DOHH2 (cell line): ENCODE data around the gene SNAPC2.

Source experiments
- H3F3A ChIP-seq: fragments of 200-600 bp; sonication (generic), shearing (Covaris generic); 2 replicates; pipeline ENCODE4 v1.6.0; 2016; ENCODE audit warnings: antibody characterized with exemption, mild to moderate bottlenecking; ENCODE audit not compliant: control insufficient read depth, insufficient read depth
- H3K27ac ChIP-seq: fragments of 200-600 bp; sonication (generic); 2 replicates; pipeline ENCODE4 v1.5.1; 2014; ENCODE audit warnings: low read depth, mild to moderate bottlenecking, low read length, moderate library complexity
- H3K27me3 ChIP-seq: fragments of 200-600 bp; sonication (generic); 2 replicates; pipeline ENCODE4 v1.6.1; 2014; ENCODE audit warnings: mild to moderate bottlenecking, low read length, mixed read lengths; ENCODE audit not compliant: control insufficient read depth
- H3K36me3 ChIP-seq: fragments of 200-600 bp; sonication (generic); 2 replicates; pipeline ENCODE4 v1.6.1; 2014; ENCODE audit warnings: mild to moderate bottlenecking, low read length, moderate library complexity, mixed read lengths; ENCODE audit not compliant: control insufficient read depth
- H3K4me1 ChIP-seq: fragments of 200-600 bp; sonication (generic); 2 replicates; pipeline ENCODE4 v1.6.1; 2014; ENCODE audit warnings: mild to moderate bottlenecking, low read length, mixed read lengths; ENCODE audit not compliant: control insufficient read depth
- H3K4me2 ChIP-seq: fragments of 200-600 bp; sonication (generic); 2 replicates; pipeline ENCODE4 v1.6.0; 2014; ENCODE audit warnings: mild to moderate bottlenecking, low read length, moderate library complexity
- H3K4me3 ChIP-seq: fragments of 200-600 bp; sonication (generic); 2 replicates; pipeline ENCODE4 v1.5.1; 2014; ENCODE audit warnings: mild to moderate bottlenecking, low read length, mixed read lengths
- H3K79me2 ChIP-seq: fragments of 200-600 bp; sonication (generic); 2 replicates; pipeline ENCODE4 v1.6.1; 2014; ENCODE audit warnings: mild to moderate bottlenecking, low read length, mixed read lengths; ENCODE audit not compliant: control insufficient read depth
- H3K9me2 ChIP-seq: fragments of 200-600 bp; sonication (generic); replicated peaks from 2 replicates; pipeline ENCODE4 v1.6.1; 2014; ENCODE audit warnings: mild to moderate bottlenecking, low read length, mixed read lengths; ENCODE audit not compliant: control insufficient read depth
- H3K9me3 ChIP-seq: fragments of 200-600 bp; sonication (generic); 2 replicates; pipeline ENCODE4 v1.6.1; 2014; ENCODE audit warnings: antibody characterized with exemption, low read length, mixed read lengths; ENCODE audit not compliant: control insufficient read depth, insufficient read depth
- H4K20me1 ChIP-seq: fragments of 200-600 bp; sonication (generic); 2 replicates; pipeline ENCODE4 v1.6.0; 2014; ENCODE audit warnings: low read depth, mild to moderate bottlenecking, antibody characterized with exemption, low read length, moderate library complexity; ENCODE audit not compliant: control insufficient read depth, insufficient read depth
- EZH2phosphoT487 ChIP-seq: fragments of 200-600 bp; sonication (generic); IDR thresholded peaks from 2 replicates; pipeline ENCODE4 v1.6.1; 2017; ENCODE audit warnings: borderline replicate concordance, mild to moderate bottlenecking, antibody characterized with exemption, low read length, moderate library complexity, mixed read lengths
- TF ChIP-seq, protein P1 (sequence below): fragments of 200-600 bp; sonication (generic); IDR thresholded peaks from one replicate; pipeline ENCODE4 v1.5.1; 2014; ENCODE audit warnings: antibody characterized with exemption, mild to moderate bottlenecking, low read depth, low read length; ENCODE audit not compliant: poor library complexity, severe bottlenecking

Gene SNAPC2

DNA sequence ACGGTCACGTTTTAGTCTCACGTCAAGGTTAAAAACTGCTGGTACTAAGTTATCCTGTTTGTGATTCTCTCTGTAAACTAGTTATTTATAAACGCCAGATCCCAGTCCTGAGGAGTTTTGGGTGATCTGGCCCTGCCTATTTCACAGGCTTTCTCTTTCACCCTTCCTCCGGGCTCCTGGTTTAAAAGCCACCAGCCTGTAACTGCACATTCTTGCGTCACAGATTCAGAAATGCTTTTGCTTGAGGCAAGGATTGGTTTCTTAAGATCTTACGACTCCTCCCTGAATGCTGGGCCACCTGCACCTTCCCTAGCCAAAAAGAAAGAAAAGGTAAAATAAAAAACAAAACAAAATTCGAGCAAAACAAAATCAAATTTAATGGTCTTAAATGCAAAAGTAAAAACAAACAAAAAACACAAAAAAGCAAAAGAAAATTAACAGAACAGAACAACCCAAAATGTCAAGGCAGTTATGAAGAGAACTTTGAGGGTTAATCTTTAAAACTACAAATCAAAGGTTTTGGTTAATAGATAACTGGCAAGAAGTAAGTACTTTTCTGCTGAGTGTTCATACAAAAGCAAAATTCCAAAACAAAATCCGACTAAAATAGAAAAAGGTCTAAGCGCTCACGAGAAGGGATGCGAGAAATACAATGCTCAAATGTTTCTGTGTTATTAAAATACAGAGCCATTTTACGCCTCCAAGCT lies 41.9 kb downstream of the SNAPC2 start:
- H3K4me2 ChIP-seq: no peak overlapping the region
- peaks cover 12% of the 10 kb centered on the region for H3F3A ChIP-seq
- no peaks in the 10 kb centered on the region for H3K9me3 ChIP-seq
- no peak overlapping the region for H3K27ac ChIP-seq
- H3K4me1 ChIP-seq: no peaks in the 10 kb centered on the region
- H3K9me2 ChIP-seq: no peaks in the 10 kb centered on the region
- H3K79me2 ChIP-seq: no peaks in the 10 kb centered on the region
- no peaks in the 10 kb centered on the region for H4K20me1 ChIP-seq
- no peaks in the 10 kb centered on the region for H3K27me3 ChIP-seq
- TF ChIP-seq, protein P1, sequence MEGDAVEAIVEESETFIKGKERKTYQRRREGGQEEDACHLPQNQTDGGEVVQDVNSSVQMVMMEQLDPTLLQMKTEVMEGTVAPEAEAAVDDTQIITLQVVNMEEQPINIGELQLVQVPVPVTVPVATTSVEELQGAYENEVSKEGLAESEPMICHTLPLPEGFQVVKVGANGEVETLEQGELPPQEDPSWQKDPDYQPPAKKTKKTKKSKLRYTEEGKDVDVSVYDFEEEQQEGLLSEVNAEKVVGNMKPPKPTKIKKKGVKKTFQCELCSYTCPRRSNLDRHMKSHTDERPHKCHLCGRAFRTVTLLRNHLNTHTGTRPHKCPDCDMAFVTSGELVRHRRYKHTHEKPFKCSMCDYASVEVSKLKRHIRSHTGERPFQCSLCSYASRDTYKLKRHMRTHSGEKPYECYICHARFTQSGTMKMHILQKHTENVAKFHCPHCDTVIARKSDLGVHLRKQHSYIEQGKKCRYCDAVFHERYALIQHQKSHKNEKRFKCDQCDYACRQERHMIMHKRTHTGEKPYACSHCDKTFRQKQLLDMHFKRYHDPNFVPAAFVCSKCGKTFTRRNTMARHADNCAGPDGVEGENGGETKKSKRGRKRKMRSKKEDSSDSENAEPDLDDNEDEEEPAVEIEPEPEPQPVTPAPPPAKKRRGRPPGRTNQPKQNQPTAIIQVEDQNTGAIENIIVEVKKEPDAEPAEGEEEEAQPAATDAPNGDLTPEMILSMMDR: no peak
- TF ChIP-seq EZH2phosphoT487: no peak
- H3K36me3 ChIP-seq: peaks cover 71% of the 10 kb centered on the region
- no peak overlapping the region for H3K4me3 ChIP-seq

DNA sequence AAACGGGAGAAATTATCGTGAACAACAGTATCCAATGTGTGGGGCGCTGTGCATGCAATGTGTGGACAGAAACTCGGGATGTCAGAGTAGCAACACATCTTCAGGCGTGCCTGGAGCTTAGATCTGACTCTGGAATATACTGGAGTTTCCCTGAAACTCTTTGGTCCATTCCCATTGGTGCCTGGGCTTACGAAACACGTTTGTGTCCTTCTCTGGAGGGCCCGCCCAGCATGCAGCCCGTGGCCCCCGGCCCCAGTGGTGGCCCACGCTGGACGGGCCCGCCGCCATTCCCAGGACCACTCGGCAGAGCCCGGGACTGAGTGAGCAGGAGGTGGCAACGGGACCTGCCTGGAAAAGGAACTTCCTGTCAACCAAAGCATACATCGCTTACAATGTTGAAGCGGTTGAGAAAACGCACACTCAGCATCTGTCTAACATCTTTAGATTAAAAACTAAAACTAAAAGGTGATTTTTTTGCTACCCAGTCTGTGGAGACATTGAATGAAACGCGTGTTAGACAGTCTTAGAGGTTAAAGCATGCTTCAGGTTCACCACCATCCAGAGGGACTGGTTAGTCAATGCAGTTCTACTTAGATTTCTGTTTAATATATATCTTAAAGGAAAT lies 42.6 kb downstream of the SNAPC2 start:
- Histone ChIP-seq H4K20me1 (no peaks in the 10 kb centered on the region), H3K4me1 (no peaks in the 10 kb centered on the region), H3K27ac (no peak overlapping the region), H3K9me3 (no peaks in the 10 kb centered on the region), H3F3A (peaks cover 12% of the 10 kb centered on the region), H3K9me2 (no peaks in the 10 kb centered on the region), H3K79me2 (no peaks in the 10 kb centered on the region), H3K36me3 (peaks cover 77% of the 10 kb centered on the region), H3K27me3 (no peaks in the 10 kb centered on the region), H3K4me3 (no peak overlapping the region), H3K4me2 (no peak overlapping the region)
- TF ChIP-seq EZH2phosphoT487: no peak
- TF ChIP-seq, protein P1: no peak

DNA sequence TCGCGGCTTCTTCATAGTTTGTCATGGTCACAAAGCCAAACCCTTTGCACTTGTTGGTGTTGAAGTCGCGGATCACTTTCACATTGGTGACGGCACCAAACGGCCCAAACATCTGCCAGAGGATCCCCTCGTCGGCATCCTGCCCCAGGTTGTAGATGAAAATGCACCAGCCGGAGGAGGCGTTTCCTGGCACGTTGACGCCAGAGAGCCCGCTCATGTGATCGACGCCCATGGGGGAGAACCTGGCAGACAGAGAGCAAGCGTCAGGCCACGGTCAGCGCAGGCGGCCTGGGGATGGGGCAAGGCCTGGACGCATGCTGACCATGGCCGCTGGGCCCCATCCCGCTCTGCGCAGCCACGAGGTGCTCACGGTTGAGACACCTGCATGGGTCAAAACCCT lies 43.4 kb downstream of the SNAPC2 start:
- Histone ChIP-seq H3K9me3 (no peaks in the 10 kb centered on the region), H3K4me3 (no peak overlapping the region), H3K9me2 (no peaks in the 10 kb centered on the region), H3K4me2 (no peak overlapping the region), H3F3A (peaks cover 12% of the 10 kb centered on the region), H3K27ac (no peak overlapping the region), H3K79me2 (no peaks in the 10 kb centered on the region), H3K36me3 (peaks cover 85% of the 10 kb centered on the region), H4K20me1 (0 out of 2 replicates have a peak, but pooled peaks cover 3% of the 10 kb centered on the region), H3K4me1 (no peaks in the 10 kb centered on the region), H3K27me3 (no peaks in the 10 kb centered on the region)
- no peak for TF ChIP-seq EZH2phosphoT487
- TF ChIP-seq, protein P1: no peak
